HEK293 (cell line): ENCODE measurements around the gene ADAMTSL3.
A peak's percentile ranks its signal among the peaks of the same experiment; 100 is the strongest.

ENCODE experiments used
- CTCF ChIA-PET: fragments of 350-600 bp; formaldehyde crosslinking; extraction: SDS; loops from one replicate; lab custom pipeline; 2021; ENCODE audit warnings: antibody characterized with exemption; lab: Yijun Ruan, JAX
- POLR2A ChIA-PET: fragments of 300-600 bp; formaldehyde crosslinking; extraction: SDS; loops from one replicate; lab custom pipeline; 2020; ENCODE audit warnings: antibody characterized with exemption, inconsistent platforms; lab: Yijun Ruan, JAX
- H3K27ac ChIP-seq: fragments of 200-500 bp; sonication (Bioruptor generic); 2 replicates; pipeline ENCODE4 v1.5.1; 2014; ENCODE audit warnings: low read depth, low read length, control low read depth, inconsistent platforms; ENCODE audit errors: extremely low read depth
- H3K36me3 ChIP-seq, 2 experiments: fragments of 200-500 bp in 1 of 2; sonication (Bioruptor generic) in 1 of 2; 1 replicate in 1 of 2; 2 replicates in 1 of 2; pipeline ENCODE4 v1.5.1; 2014 to 2017; ENCODE audit warnings: inconsistent platforms in 2 of 2, low read length in 2 of 2; ENCODE audit not compliant: control insufficient read depth in 2 of 2, insufficient read depth in 1 of 2
- H3K4me1 ChIP-seq: fragments of 200-500 bp; sonication (Bioruptor generic); 2 replicates; pipeline ENCODE4 v1.5.1; 2014; ENCODE audit warnings: mild to moderate bottlenecking, low read length, inconsistent platforms; ENCODE audit not compliant: control insufficient read depth, insufficient read depth
- H3K4me3 ChIP-seq: 2 replicates; pipeline ENCODE4 v1.5.1; 2011; ENCODE audit warnings: low read depth, mild to moderate bottlenecking, control low read depth, low read length, moderate library complexity
- H3K9me3 ChIP-seq: fragments of 200-500 bp; sonication (Bioruptor generic); 2 replicates; pipeline ENCODE4 v1.5.1; 2014; ENCODE audit warnings: low read depth, low read length, inconsistent platforms; ENCODE audit not compliant: control insufficient read depth, insufficient read depth
- AEBP2 ChIP-seq: fragments of 450-650 bp; formaldehyde crosslinking; IDR thresholded peaks from 2 replicates; pipeline ENCODE4 v1.5.1; 2016; ENCODE audit warnings: missing biosample characterization, missing genetic modification characterization, borderline replicate concordance
- BCL11A ChIP-seq: fragments of 450-650 bp; formaldehyde crosslinking; IDR thresholded peaks from 2 replicates; pipeline ENCODE4 v1.5.1; 2016; ENCODE audit warnings: low read depth, missing biosample characterization, missing genetic modification characterization
- BCL6B ChIP-seq: fragments of 450-650 bp; formaldehyde crosslinking; IDR thresholded peaks from 2 replicates; pipeline ENCODE4 v1.5.1; 2017; ENCODE audit warnings: missing biosample characterization, missing genetic modification characterization
- GLIS1 ChIP-seq: fragments of 450-650 bp; formaldehyde crosslinking; IDR thresholded peaks from 2 replicates; pipeline ENCODE4 v1.5.1; 2016; ENCODE audit warnings: missing biosample characterization, missing genetic modification characterization
- PATZ1 ChIP-seq: fragments of 450-650 bp; formaldehyde crosslinking; IDR thresholded peaks from 2 replicates; pipeline ENCODE4 v1.5.1; 2016; ENCODE audit warnings: missing biosample characterization, missing genetic modification characterization
- PRDM6 ChIP-seq: fragments of 450-650 bp; formaldehyde crosslinking; IDR thresholded peaks from 2 replicates; pipeline ENCODE4 v1.5.1; 2017; ENCODE audit warnings: missing biosample characterization, missing genetic modification characterization
- TSHZ1 ChIP-seq: fragments of 450-650 bp; formaldehyde crosslinking; IDR thresholded peaks from 2 replicates; pipeline ENCODE4 v1.5.1; 2016; ENCODE audit warnings: missing biosample characterization, missing genetic modification characterization, borderline replicate concordance
- WT1 ChIP-seq: fragments of 450-650 bp; formaldehyde crosslinking; IDR thresholded peaks from 2 replicates; pipeline ENCODE4 v1.5.1; 2016; ENCODE audit warnings: missing biosample characterization, missing genetic modification characterization
- ZFP37 ChIP-seq: fragments of 450-650 bp; formaldehyde crosslinking; IDR thresholded peaks from 2 replicates; pipeline ENCODE4 v1.5.1; 2016; ENCODE audit warnings: missing biosample characterization, missing genetic modification characterization
- ZIC2 ChIP-seq: fragments of 450-650 bp; formaldehyde crosslinking; IDR thresholded peaks from 2 replicates; pipeline ENCODE4 v1.5.1; 2016; ENCODE audit warnings: missing biosample characterization, missing genetic modification characterization
- ZNF391 ChIP-seq: fragments of 450-650 bp; formaldehyde crosslinking; IDR thresholded peaks from 2 replicates; pipeline ENCODE4 v1.5.1; 2016; ENCODE audit warnings: low read depth, missing biosample characterization, missing genetic modification characterization, borderline replicate concordance
- ZNF398 ChIP-seq: fragments of 450-650 bp; formaldehyde crosslinking; IDR thresholded peaks from 2 replicates; pipeline ENCODE4 v1.5.1; 2017; ENCODE audit warnings: missing biosample characterization, missing genetic modification characterization
- ZNF473 ChIP-seq: fragments of 450-650 bp; formaldehyde crosslinking; IDR thresholded peaks from 2 replicates; pipeline ENCODE4 v1.5.1; 2017; ENCODE audit warnings: missing biosample characterization, missing genetic modification characterization
- ZNF521 ChIP-seq: fragments of 450-650 bp; formaldehyde crosslinking; IDR thresholded peaks from 2 replicates; pipeline ENCODE4 v1.5.1; 2017; ENCODE audit warnings: missing biosample characterization, mild to moderate bottlenecking, missing genetic modification characterization
- ZNF544 ChIP-seq: fragments of 450-650 bp; formaldehyde crosslinking; IDR thresholded peaks from 2 replicates; pipeline ENCODE4 v1.5.0; 2017; ENCODE audit warnings: missing biosample characterization, missing genetic modification characterization
- ZNF561 ChIP-seq: fragments of 450-650 bp; IDR thresholded peaks from 2 replicates; pipeline ENCODE4 v1.5.1; 2018; ENCODE audit warnings: missing biosample characterization, missing genetic modification characterization, borderline replicate concordance
- ZNF571 ChIP-seq: fragments of 450-650 bp; formaldehyde crosslinking; IDR thresholded peaks from 2 replicates; pipeline ENCODE4 v1.5.0; 2017; ENCODE audit warnings: missing biosample characterization, missing genetic modification characterization
- ZNF624 ChIP-seq: fragments of 450-650 bp; formaldehyde crosslinking; IDR thresholded peaks from 2 replicates; pipeline ENCODE4 v1.5.1; 2017; ENCODE audit warnings: missing biosample characterization, missing genetic modification characterization
- ZNF677 ChIP-seq: fragments of 450-650 bp; IDR thresholded peaks from 2 replicates; pipeline ENCODE4 v1.5.0; 2018; ENCODE audit warnings: missing biosample characterization, mild to moderate bottlenecking, missing genetic modification characterization, moderate library complexity
- ZNF776 ChIP-seq: fragments of 450-650 bp; formaldehyde crosslinking; IDR thresholded peaks from 2 replicates; pipeline ENCODE4 v1.5.0; 2017; ENCODE audit warnings: missing biosample characterization, missing genetic modification characterization, borderline replicate concordance
- ZNF777 ChIP-seq: fragments of 450-650 bp; formaldehyde crosslinking; IDR thresholded peaks from 2 replicates; pipeline ENCODE4 v1.5.1; 2017; ENCODE audit warnings: missing biosample characterization, missing genetic modification characterization, borderline replicate concordance

The ADAMTSL3 gene

GRCh38 chr15:83929619-83930018 lies 275.7 kb downstream of the ADAMTSL3 start:
- Histone ChIP-seq H3K4me1 (no peaks in the 10 kb centered on the region), H3K9me3 (no peaks in the 10 kb centered on the region), H3K27ac (no peak overlapping the region), H3K36me3 (no peaks in the 10 kb centered on the region), H3K4me3 (no peak overlapping the region)
- CTCF ChIA-PET, result interaction anchor here (0.7 kb wide), 1 partner anchor 128 kb away, joined by 3 read pairs; no protein-coding TSS in a partner anchor
- TF ChIP-seq ZFP37 (tag by site-specific recombination) (no peak), ZNF776 (0 out of 2 replicates have a peak, but pooled peaks have one; percentile 65), ZNF571 (tag by site-specific recombination) (0 out of 2 replicates have a peak, but pooled peaks have one; percentile 15), ZNF677 (tag by site-specific recombination) (no peak), ZNF777 (no peak), AEBP2 (tag by site-specific recombination) (no peak), BCL6B (tag by site-specific recombination) (peak; percentile 11; the same call in 1 of the 2 replicates), ZNF544 (tag by site-specific recombination) (0 out of 2 replicates have a peak, but pooled peaks have one; percentile 39), ZNF391 (no peak), ZNF521 (0 out of 2 replicates have a peak, but pooled peaks have one; percentile 28), ZNF473 (tag by site-specific recombination) (0 out of 2 replicates have a peak, but pooled peaks have one; percentile 71), ZNF624 (tag by site-specific recombination) (no peak)
- POLR2A ChIA-PET, result no interaction called here

- Histone ChIP-seq H3K4me3 (no peak overlapping the region), H3K4me1 (no peaks in the 10 kb centered on the region), H3K9me3 (no peaks in the 10 kb centered on the region; the same call in 1 of the 2 replicates), H3K27ac (no peak overlapping the region), H3K36me3 (no peaks in the 10 kb centered on the region)
- ChIA-PET CTCF (interaction anchor here (1.1 kb wide), 1 partner anchor 19 kb away, joined by 3 read pairs; no protein-coding TSS in a partner anchor), POLR2A (no interaction called here)
- TF ChIP-seq ZNF398 (tag by site-specific recombination) (0 out of 2 replicates have a peak, but pooled peaks have one; percentile 19), WT1 (tag by site-specific recombination) (peak; percentile 58; the same call in 1 of the 2 replicates), BCL11A (no peak), ZIC2 (tag by site-specific recombination) (peak; percentile 96), ZNF561 (tag by site-specific recombination) (0 out of 2 replicates have a peak, but pooled peaks have one; percentile 41), TSHZ1 (no peak), GLIS1 (0 out of 2 replicates have a peak, but pooled peaks have one; percentile 8), PRDM6 (tag by site-specific recombination) (no peak), PATZ1 (no peak)
Observed at GRCh38 chr15:83930392-83931212, 276.7 kb downstream of the ADAMTSL3 start.
